Measurements from ENCODE around the gene SLC5A5.

DNA sequence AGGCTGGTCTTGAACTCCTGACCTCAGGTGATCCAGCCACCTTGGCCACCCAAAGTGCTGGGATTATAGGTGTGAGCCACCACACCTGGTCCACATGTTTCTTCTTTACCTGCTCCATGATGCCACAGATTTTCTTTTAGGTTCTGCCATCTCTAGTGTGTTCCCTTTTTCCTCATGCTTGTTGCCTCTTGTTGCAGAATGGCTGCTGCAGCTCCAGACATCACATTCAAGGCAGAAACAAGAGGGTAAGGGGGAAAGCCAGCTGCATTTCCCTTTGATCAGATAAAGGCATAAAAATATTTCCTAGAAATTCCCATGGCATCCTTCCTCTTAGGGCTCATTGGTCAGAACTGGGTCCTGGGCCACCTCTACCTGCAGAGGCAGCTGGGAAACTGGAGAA is 48.8 kb downstream of the SLC5A5 start:
- no peak for TF ChIP-seq ELF4 (IDR thresholded peaks at IDR 0.05)
- TF ChIP-seq SP1 (IDR thresholded peaks at IDR 0.05): no peak
- no peak for TF ChIP-seq HDGF (IDR thresholded peaks at IDR 0.05; ENCODE audit: borderline replicate concordance)
- TF ChIP-seq SUZ12 (IDR thresholded peaks at IDR 0.05): no peak
- TF ChIP-seq TARDBP (IDR thresholded peaks at IDR 0.05): no peak

Data from HEK293T (cell line).